ENCODE data around the gene CDK15. TPM values are rescaled to one million over a fixed set of nuclear protein-coding genes. Genes with fewer than 3 reads are reported as not detected.

CDK15 gene
- total and polyA plus RNA-seq, 2 experiments from 2014 or later: 0.27 TPM; not detected in 1

- DNase-seq (ENCODE audit: low spot score) (no peak), ATAC-seq (no peak)
- Histone ChIP-seq H3K27me3 (ENCODE audit: insufficient read depth) (no peaks in the 10 kb centered on the region), H3K27ac (ENCODE audit: low read depth) (no peak overlapping the region), H3K4me3 (no peak overlapping the region), H3K9me2 (ENCODE audit: insufficient read depth) (peaks cover 19% of the 10 kb centered on the region; the same call in 1 of the 2 replicates), H3K79me2 (replicated peaks; ENCODE audit: insufficient read depth) (no peaks in the 10 kb centered on the region), H3K4me1 (ENCODE audit: insufficient read depth) (peaks cover 6% of the 10 kb centered on the region; the same call in 1 of the 2 replicates), H3K36me3 (ENCODE audit: insufficient read depth) (no peaks in the 10 kb centered on the region), H2AFZ (no peak overlapping the region), H3F3A (replicated peaks; ENCODE audit: low read depth) (0 out of 2 replicates have a peak, but pooled peaks cover 4% of the 10 kb centered on the region), H3K4me2 (no peak overlapping the region), H4K20me1 (replicated peaks; ENCODE audit: insufficient read depth) (no peaks in the 10 kb centered on the region)
- no peak overlapping the region for H3K4me3 Mint-ChIP-seq
- peaks cover 12% of the 10 kb centered on the region; the same call in 2 of the 3 replicates for H3K36me3 Mint-ChIP-seq (ENCODE audit: low read depth)
- no peak for TF ChIP-seq STAT1 (IDR thresholded peaks at IDR 0.05; ENCODE audit: unreplicated experiment)
- TF ChIP-seq ZNF114 (CRISPR knock-in tag; IDR thresholded peaks at IDR 0.05): no peak
- TF ChIP-seq POLR2AphosphoS5 (IDR thresholded peaks at IDR 0.05; ENCODE audit: low read depth): no peak
- TF ChIP-seq NANOG (IDR thresholded peaks at IDR 0.05; ENCODE audit: borderline replicate concordance): no peak
- TF ChIP-seq CREB1 (CRISPR knock-in tag; IDR thresholded peaks at IDR 0.05; ENCODE audit: low read depth): no peak
- TF ChIP-seq ZNF331 (CRISPR knock-in tag; IDR thresholded peaks at IDR 0.05; ENCODE audit: low read depth): no peak
- no peak for TF ChIP-seq JUNB (IDR thresholded peaks at IDR 0.05; ENCODE audit: unreplicated experiment)
- no peak for TF ChIP-seq REST (IDR thresholded peaks at IDR 0.05; ENCODE audit: unreplicated experiment)
- no peak for TF ChIP-seq EZH2 (IDR thresholded peaks at IDR 0.05; ENCODE audit: low read depth, unreplicated experiment)
- TF ChIP-seq EZH2phosphoT487 (IDR thresholded peaks at IDR 0.05; ENCODE audit: unreplicated experiment): no peak
- no peak for TF ChIP-seq ETS1 (IDR thresholded peaks at IDR 0.05)
- no peak for TF ChIP-seq CTCF (conservative IDR thresholded peaks at IDR 0.05; ENCODE audit: low read depth in 2 of 2)
- no peak for TF ChIP-seq ZNF462 (CRISPR knock-in tag; IDR thresholded peaks at IDR 0.05)
- H3K4me1 Mint-ChIP-seq: peaks cover 26% of the 10 kb centered on the region
- no peak overlapping the region for H3K27ac Mint-ChIP-seq
- H3K9me3 Mint-ChIP-seq: peaks cover 6% of the 10 kb centered on the region; the same call in 1 of the 3 replicates
- H3K27me3 Mint-ChIP-seq (ENCODE audit: insufficient read depth, low read depth, poor library complexity): peaks cover 12% of the 10 kb centered on the region
These were observed 125.1 kb downstream of the CDK15 start for GRCh38 chr2:201931475-201931874.
